PC-3 (cell line): ENCODE results near the gene TRMT61A.

Source experiments
- EZH2 ChIP-seq: fragments of 300-600 bp; sonication (generic); IDR thresholded peaks from one replicate; pipeline ENCODE4 v1.6.1; 2017; ENCODE audit warnings: antibody characterized with exemption, mild to moderate bottlenecking, low read length; ENCODE audit not compliant: unreplicated experiment
- EZH2phosphoT487 ChIP-seq: fragments of 300-600 bp; sonication (generic); IDR thresholded peaks from 2 replicates; pipeline ENCODE4 v1.6.1; 2018; ENCODE audit warnings: mild to moderate bottlenecking, antibody characterized with exemption, low read length, borderline replicate concordance
- TF ChIP-seq, protein P1 (sequence below): fragments of 300-600 bp; sonication (generic); conservative IDR thresholded peaks from 2 replicates; pipeline ENCODE4 v1.5.1; 2017; ENCODE audit warnings: antibody characterized with exemption, low read depth, mild to moderate bottlenecking, low read length

DNA sequence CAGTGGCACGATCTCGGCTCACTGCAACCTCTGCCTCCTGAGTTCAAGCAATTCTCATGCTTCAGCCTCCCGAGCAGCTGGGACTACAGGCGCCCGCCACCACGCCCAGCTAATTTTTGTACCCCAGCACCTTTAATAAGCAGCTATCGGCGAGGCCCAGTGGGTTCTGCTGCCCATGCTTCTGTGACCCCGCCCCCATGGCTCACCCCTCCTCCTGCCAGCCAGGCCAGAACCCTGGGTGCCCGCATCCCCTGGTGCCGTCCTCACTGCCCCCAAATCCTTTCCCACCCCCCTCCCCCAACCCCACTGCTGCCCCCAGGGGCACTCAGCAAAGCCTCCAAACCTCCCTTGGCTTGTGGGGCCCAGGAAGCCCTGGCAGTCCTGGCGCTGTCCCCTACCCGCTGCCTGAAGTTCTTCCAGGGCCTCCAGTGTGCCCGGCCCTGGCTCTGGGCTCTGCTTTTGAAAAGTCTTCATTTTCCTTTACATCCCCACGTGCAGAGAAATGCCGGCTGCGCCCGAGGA, 19.0 kb downstream of the TRMT61A start:
- TF ChIP-seq, protein P1, sequence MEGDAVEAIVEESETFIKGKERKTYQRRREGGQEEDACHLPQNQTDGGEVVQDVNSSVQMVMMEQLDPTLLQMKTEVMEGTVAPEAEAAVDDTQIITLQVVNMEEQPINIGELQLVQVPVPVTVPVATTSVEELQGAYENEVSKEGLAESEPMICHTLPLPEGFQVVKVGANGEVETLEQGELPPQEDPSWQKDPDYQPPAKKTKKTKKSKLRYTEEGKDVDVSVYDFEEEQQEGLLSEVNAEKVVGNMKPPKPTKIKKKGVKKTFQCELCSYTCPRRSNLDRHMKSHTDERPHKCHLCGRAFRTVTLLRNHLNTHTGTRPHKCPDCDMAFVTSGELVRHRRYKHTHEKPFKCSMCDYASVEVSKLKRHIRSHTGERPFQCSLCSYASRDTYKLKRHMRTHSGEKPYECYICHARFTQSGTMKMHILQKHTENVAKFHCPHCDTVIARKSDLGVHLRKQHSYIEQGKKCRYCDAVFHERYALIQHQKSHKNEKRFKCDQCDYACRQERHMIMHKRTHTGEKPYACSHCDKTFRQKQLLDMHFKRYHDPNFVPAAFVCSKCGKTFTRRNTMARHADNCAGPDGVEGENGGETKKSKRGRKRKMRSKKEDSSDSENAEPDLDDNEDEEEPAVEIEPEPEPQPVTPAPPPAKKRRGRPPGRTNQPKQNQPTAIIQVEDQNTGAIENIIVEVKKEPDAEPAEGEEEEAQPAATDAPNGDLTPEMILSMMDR, result no peak
- no peak for TF ChIP-seq EZH2
- TF ChIP-seq EZH2phosphoT487, result no peak
